HCT116 (cell line): ENCODE measurements around the gene RPH3AL. TPM values are rescaled to one million over a fixed set of nuclear protein-coding genes. Genes with fewer than 3 reads are reported as not detected.

Experiments used
- ATAC-seq: fragments of 200-7000 bp; cut with Tn5 transposase; 2 replicates; pipeline ENCODE4 v1.9.1; 2020; ENCODE audit warnings: mild to moderate bottlenecking, moderate library complexity
- BruUV-seq: library from RNA; stranded (reverse); fragments of 400-500 nt; replicated peaks from 2 replicates; lab custom pipeline; 2021; lab: Mats Ljungman, UMichigan
- CTCF ChIA-PET: fragments of 300-600 bp; sonication (Branson Sonifier 250); formaldehyde crosslinking; loops from one replicate; lab custom pipeline; 2021; ENCODE audit warnings: antibody characterized with exemption; lab: Charles Lee
- POLR2A ChIA-PET: fragments of 300-600, 350-600 bp; sonication (Branson Sonifier 250); formaldehyde crosslinking; loops from one replicate; lab custom pipeline; 2021; ENCODE audit warnings: antibody characterized with exemption; lab: Charles Lee
- RAD21 ChIA-PET, 2 experiments: fragments of 300-600 bp; sonication (Branson Sonifier 250); formaldehyde crosslinking; loops; one replicate each; lab custom pipeline; 2023; ENCODE audit warnings: low total read pairs in 2 of 2; ENCODE audit not compliant: uncharacterized antibody in 2 of 2, unreplicated experiment in 2 of 2, low non-redundant PET in 1 of 2; lab: Charles Lee
- DNase-seq: peaks from one replicate; pipeline ENCODE4 v3.0.0-alpha.2; 2010; ENCODE audit warnings: low read depth, low spot score
- H2AFZ ChIP-seq: fragments of 200-600 bp; shearing (Covaris generic), sonication (generic); 2 replicates; pipeline ENCODE4 v1.6.1; 2017; ENCODE audit warnings: low read depth, mixed run types, mixed read lengths, antibody characterized with exemption, low read length; ENCODE audit not compliant: poor library complexity, severe bottlenecking
- H3K27ac ChIP-seq: 2 replicates; pipeline ENCODE4 v1.5.1; 2012; ENCODE audit warnings: low read depth, low read length
- H3K27me3 ChIP-seq: fragments of 200-600 bp; sonication (generic); 2 replicates; pipeline ENCODE4 v1.6.1; 2016; ENCODE audit warnings: mixed run types, low read length, mixed read lengths; ENCODE audit not compliant: insufficient read depth
- H3K36me3 ChIP-seq, 2 experiments: fragments of 200-500 bp in 1 of 2; fragments of 200-600 bp in 1 of 2; sonication (Bioruptor generic) in 1 of 2; sonication (generic) in 1 of 2; 2 replicates each; pipeline versions ENCODE4 v1.5.1 to v1.6.1; 2014 to 2016; ENCODE audit warnings: low read length in 2 of 2, inconsistent platforms in 1 of 2, mixed read lengths in 1 of 2, mixed run types in 1 of 2; ENCODE audit not compliant: insufficient read depth in 2 of 2, control insufficient read depth in 1 of 2
- H3K4me1 ChIP-seq, 2 experiments: fragments of 200-600 bp in 1 of 2; sonication (generic) in 1 of 2; 2 replicates each; pipeline versions ENCODE4 v1.5.1 to v1.6.1; 2012 to 2017; ENCODE audit warnings: low read length in 2 of 2, inconsistent platforms in 1 of 2, mild to moderate bottlenecking in 1 of 2, mixed read lengths in 1 of 2, mixed run types in 1 of 2, moderate library complexity in 1 of 2; ENCODE audit not compliant: insufficient read depth in 2 of 2, control insufficient read depth in 1 of 2
- H3K4me2 ChIP-seq: fragments of 200-600 bp; sonication (generic); 2 replicates; pipeline ENCODE4 v1.6.1; 2017; ENCODE audit warnings: mixed run types, low read length, mixed read lengths
- H3K4me3 ChIP-seq, 2 experiments: fragments of 200-600 bp in 1 of 2; sonication (generic) in 1 of 2; replicated peaks in 1 of 2; 2 replicates each; pipeline ENCODE4 v1.5.1; 2011 to 2016; ENCODE audit warnings: low read length in 2 of 2, control low read depth in 1 of 2, low read depth in 1 of 2, mild to moderate bottlenecking in 1 of 2, mixed read lengths in 1 of 2, mixed run types in 1 of 2
- H3K79me2 ChIP-seq: fragments of 200-600 bp; sonication (generic); 2 replicates; pipeline ENCODE4 v1.6.1; 2017; ENCODE audit warnings: mild to moderate bottlenecking, mixed run types, low read length, moderate library complexity, mixed read lengths; ENCODE audit not compliant: insufficient read depth
- H3K9ac ChIP-seq: fragments of 200-600 bp; sonication (generic); 2 replicates; pipeline ENCODE4 v1.6.1; 2016; ENCODE audit warnings: low read length, mixed read lengths
- H3K9me2 ChIP-seq: fragments of 200-600 bp; sonication (generic), shearing (Covaris generic); 2 replicates; pipeline ENCODE4 v1.6.1; 2017; ENCODE audit warnings: mixed run types, mild to moderate bottlenecking, moderate library complexity; ENCODE audit not compliant: insufficient read depth
- H3K9me3 ChIP-seq, 2 experiments: fragments of 200-500 bp in 1 of 2; fragments of 200-600 bp in 1 of 2; sonication (Bioruptor generic) in 1 of 2; sonication (generic) in 1 of 2; 2 replicates each; pipeline ENCODE4 v1.6.1; 2014 to 2017; ENCODE audit warnings: low read length in 2 of 2, mixed read lengths in 2 of 2, inconsistent platforms in 1 of 2, low read depth in 1 of 2, mild to moderate bottlenecking in 1 of 2, mixed run types in 1 of 2, moderate library complexity in 1 of 2; ENCODE audit not compliant: control insufficient read depth in 1 of 2, insufficient read depth in 1 of 2
- H4K20me1 ChIP-seq: fragments of 200-600 bp; sonication (generic), shearing (Covaris generic); 2 replicates; pipeline ENCODE4 v1.6.1; 2017; ENCODE audit warnings: mixed run types, mild to moderate bottlenecking, moderate library complexity; ENCODE audit not compliant: insufficient read depth
- ATF3 ChIP-seq: IDR thresholded peaks from 2 replicates; pipeline ENCODE4 v1.6.1; 2012
- CEBPB ChIP-seq: IDR thresholded peaks from 2 replicates; pipeline ENCODE4 v1.6.1; 2012; ENCODE audit warnings: low read depth
- ELF1 ChIP-seq: IDR thresholded peaks from 2 replicates; pipeline ENCODE4 v1.6.1; 2012; ENCODE audit warnings: low read depth, borderline replicate concordance
- JUND ChIP-seq: IDR thresholded peaks from 2 replicates; pipeline ENCODE4 v1.6.1; 2012
- RAD21 ChIP-seq: IDR thresholded peaks from 2 replicates; pipeline ENCODE4 v1.6.1; 2012; ENCODE audit warnings: low read depth, mild to moderate bottlenecking
- SIN3A ChIP-seq: IDR thresholded peaks from 2 replicates; pipeline ENCODE4 v1.6.1; 2012; ENCODE audit warnings: low read depth
- SP1 ChIP-seq: IDR thresholded peaks from 2 replicates; pipeline ENCODE4 v1.6.1; 2012; ENCODE audit warnings: low read depth
- SRF ChIP-seq: IDR thresholded peaks from 2 replicates; pipeline ENCODE4 v1.6.1; 2012; ENCODE audit warnings: low read depth
- YY1 ChIP-seq: IDR thresholded peaks from 2 replicates; pipeline ENCODE4 v1.6.1; 2011; ENCODE audit warnings: low read length, low read depth, moderate library complexity, mild to moderate bottlenecking; ENCODE audit not compliant: insufficient replicate concordance; ENCODE audit errors: extremely low read depth
- ZBTB33 ChIP-seq: IDR thresholded peaks from 2 replicates; pipeline ENCODE4 v1.6.1; 2011; ENCODE audit warnings: mild to moderate bottlenecking, low read length, moderate library complexity; ENCODE audit not compliant: insufficient replicate concordance; ENCODE audit errors: extremely low read depth
- ZNF274 ChIP-seq: fragments of 200-500 bp; sonication (Bioruptor generic); IDR thresholded peaks from 2 replicates; pipeline ENCODE4 v1.6.1; 2014; ENCODE audit warnings: mild to moderate bottlenecking, low read depth, low read length, inconsistent platforms
- intact Hi-C: fragments of 100-400 bp; cut with micrococcal nuclease; formaldehyde crosslinking; loops from 2 replicates; pipeline ENCODE4 v1.10.0; 2022
- total RNA-seq: library from RNA; stranded (reverse); gene quantifications from one replicate; pipeline ENCODE4 v1.2.1, GENCODE V29; 2021; ENCODE audit not compliant: unreplicated experiment

RPH3AL gene
- total RNA-seq, 1 experiment from 2014 or later: 17.0 TPM

- no peak for TF ChIP-seq YY1
- no peak for TF ChIP-seq ZNF274
Observed at GRCh38 chr17:187130-187529, 165.5 kb downstream of the RPH3AL start (continued).

GRCh38 chr17:185445-186138, 167.0 kb downstream of the RPH3AL start:
- TF ChIP-seq ELF1 (no peak), SIN3A (no peak), ATF3 (no peak), SRF (no peak), ZBTB33 (no peak), YY1 (no peak), SP1 (no peak), JUND (no peak), CEBPB (no peak), RAD21 (no peak)
- ChIA-PET RAD21 (no interaction called here), CTCF (no interaction called here), POLR2A (no interaction called here)
- no peak overlapping the region for H3K4me2 ChIP-seq
- H3K4me3 ChIP-seq: no peak overlapping the region
- ATAC-seq (no peak), DNase-seq (no peak)
- peaks cover 7 to 9% of the 10 kb centered on the region in 2 experiments; a peak in 3 of 4 replicates for H3K4me1 ChIP-seq
- intact Hi-C loops: no loop called here
- H3K27me3 ChIP-seq: no peaks in the 10 kb centered on the region
- no peak overlapping the region for H3K27ac ChIP-seq
- H2AFZ ChIP-seq: no peak overlapping the region
- no peaks in the 10 kb centered on the region for H4K20me1 ChIP-seq
- H3K9me3 ChIP-seq: no peaks in the 10 kb centered on the region
- no peak overlapping the region for H3K9ac ChIP-seq
- H3K79me2 ChIP-seq: no peaks in the 10 kb centered on the region
- no peaks in the 10 kb centered on the region for H3K9me2 ChIP-seq
- no TSS peak for BruUV-seq
- no peaks in the 10 kb centered on the region for H3K36me3 ChIP-seq
